HG02642 (cell line): ENCODE results near the gene MRPL14.

Experiments
- ATAC-seq: cut with Tn5 transposase; IDR thresholded peaks from one replicate; pipeline ENCODE4 v1.9.1; 2021; ENCODE audit warnings: mild to moderate bottlenecking; ENCODE audit not compliant: unreplicated experiment, poor library complexity

MRPL14 gene

DNA sequence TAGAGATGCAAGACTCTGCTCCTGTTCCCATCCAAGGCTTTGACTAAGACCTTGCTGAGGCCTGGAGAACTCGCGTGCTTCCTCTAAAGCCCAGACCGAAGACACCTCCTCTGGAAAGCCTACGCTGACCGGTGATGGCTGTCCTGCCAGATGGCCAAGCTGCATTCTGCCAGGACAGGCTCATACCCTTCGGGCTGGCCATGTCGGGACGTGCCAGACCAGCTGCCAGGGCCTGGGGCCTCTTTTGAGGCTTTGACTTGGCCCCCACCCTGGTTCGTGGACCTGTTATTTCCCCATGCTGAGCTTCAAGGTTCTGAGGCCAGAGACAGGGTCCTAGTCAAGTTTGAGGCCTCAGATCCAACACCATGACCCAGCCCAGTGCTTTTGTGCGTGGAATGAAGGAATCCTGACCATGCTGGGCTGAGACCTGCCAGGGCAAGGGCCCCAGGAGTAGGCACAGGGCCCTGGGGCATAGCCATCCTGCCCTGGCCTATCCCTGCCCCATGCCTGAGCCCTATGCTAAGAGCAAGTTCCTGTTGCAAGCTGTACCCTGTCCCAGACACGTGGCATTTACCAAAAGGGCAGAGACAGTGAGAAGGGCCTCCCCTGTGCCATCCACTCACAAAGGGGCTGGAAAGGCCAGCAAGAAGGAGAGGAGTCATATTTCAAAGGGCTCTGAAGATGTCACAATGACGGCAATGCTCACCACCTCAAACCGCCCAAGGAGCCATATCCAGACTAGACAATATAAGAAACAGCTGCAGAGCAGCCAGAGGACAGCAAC lies 42.8 kb downstream of the MRPL14 start:
- ATAC-seq, result no peak

DNA sequence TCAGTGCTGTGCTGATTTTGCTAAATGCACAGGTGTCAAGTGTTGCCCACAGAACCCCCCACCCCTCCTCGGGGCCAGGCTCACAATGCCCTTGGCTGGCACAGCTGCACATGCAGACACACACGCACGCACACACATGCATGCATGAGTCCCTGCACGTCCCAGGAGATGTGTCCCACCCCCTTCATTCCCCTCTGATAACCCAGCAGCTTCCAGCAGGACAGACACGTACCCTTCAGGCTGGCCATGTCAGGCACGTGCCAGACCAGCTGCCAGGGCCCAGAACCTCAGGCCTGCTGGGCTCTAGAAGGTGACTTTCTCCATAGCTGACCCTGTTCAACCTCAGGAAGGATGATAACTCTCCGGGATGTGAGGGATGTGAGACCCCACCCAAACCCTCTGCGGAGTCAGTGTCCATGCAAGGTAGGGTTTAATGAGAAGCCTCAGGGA lies 44.4 kb downstream of the MRPL14 start:
- no peak for ATAC-seq

DNA sequence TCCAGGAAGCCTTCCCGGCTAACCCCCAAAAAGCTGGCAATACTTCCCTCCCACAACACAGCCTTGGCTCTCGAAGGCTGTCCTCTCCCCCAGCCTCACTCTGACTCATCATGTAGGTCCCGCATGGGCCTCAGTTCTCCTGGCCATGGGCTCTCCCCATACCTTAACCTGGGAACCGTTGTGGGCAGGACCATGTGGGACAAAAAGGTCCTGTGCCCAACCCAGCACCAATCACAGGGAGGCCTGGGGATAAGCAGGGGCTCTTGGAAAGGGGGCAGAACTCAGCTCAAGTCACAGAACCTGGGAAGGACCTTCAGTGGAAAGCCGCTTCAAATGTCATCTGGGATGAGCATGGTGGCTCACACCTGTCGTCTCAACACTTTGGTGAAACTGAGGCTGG lies 45.5 kb downstream of the MRPL14 start:
- no peak for ATAC-seq

DNA sequence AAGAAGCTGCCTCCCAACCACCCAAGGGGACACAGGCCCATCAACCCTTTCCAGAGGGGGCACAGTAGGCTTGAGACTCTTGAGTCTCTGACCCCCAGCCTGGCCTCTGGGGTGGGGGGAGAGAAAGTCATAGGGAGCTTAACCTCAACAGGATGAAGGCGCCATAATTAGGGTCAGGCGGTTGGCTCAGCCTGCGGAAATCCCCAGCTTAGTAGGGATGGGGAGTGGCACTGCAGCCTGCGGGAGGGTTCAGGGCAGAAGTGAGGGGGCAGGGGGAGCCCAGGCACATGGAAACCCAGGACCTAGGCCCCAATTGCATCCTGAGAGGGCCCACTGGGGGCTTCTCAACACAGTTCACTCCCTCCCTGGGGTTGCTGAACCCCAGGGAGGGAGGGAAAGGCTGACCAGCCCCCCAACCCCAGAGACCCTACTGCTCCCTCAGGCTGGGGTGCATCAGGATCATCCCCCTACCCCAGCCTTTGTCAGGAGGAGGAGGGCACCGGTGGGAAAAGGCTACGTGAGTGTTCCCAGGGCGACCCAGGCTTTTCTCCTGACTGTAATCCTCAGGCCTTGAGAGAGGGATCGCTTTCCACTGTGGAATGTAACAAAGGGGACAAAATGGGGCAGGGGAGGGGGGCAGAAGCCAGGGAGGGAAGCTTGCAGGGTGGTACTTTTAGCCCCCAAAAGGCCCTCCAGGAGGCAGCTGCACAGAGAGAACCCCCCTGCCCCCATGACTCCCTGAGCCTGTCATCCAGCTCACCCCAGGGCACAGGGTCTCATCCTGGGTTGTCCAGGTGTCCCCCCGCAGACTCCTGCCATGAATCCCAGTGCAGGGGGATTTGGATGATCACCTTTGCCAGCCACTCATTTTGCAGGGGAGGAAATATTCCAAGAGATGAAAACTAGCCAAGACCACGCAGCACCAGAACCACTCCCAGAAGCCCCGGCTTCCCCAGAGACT lies 46.4 kb downstream of the MRPL14 start:
- no peak for ATAC-seq

DNA sequence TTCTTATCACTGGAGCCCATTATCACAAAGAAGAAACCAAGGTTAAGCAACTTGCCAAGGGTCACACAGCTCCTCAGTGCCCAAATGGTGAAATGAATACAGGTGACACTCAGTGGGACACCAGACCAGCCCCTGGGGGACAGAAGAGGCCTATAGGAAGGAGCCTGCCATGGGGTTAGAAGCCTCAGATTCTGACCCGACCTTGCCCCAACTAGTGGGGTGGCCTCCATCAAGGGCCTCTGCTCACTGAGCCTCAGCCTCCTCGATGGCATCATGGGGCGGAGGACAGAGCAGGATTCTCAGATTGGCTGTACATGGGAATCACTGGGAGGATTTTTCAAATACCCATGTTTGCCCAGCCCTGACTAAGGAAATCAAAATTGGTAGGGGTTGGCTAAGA lies 47.6 kb downstream of the MRPL14 start:
- no peak for ATAC-seq

DNA sequence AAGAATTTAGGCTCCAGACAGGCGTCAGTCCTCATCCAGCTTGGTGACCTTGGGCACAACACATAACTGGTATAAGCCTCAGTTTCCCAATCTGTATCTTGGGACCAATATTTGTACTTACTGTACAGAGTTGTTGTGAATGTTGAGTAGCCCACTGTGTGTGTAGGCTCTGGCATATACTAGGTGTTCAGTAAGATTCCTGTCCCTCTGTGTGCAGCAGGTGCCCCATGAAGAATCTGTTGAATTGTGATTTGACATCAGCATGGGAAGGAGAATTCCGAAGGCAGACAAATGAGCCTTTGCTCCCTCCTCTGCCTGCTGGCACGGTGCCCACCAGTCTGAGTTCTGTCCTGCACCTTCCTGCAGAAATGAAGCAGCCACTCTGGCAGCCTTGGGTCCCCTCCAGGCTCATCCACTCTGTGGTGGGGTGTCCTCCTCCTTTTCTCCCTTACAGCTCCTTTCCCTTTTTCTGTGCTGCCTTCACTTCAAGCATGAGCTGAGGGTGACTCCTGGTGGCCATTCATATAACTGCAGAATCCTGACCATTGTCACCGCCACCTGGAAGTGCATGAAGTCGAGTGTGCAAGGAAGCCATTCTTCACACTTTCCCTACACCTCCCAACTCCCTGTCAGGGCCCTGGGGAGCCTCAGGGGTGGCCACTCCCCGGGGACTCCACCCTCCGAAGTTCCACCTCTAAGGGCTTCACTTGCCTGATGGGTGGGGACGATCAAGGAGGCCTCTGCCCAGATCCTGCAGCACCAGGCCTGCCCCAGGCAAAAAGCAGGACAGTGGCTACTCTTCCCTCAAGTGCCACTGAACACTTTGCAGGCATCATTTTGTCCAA lies 48.2 kb downstream of the MRPL14 start:
- ATAC-seq, result no peak

DNA sequence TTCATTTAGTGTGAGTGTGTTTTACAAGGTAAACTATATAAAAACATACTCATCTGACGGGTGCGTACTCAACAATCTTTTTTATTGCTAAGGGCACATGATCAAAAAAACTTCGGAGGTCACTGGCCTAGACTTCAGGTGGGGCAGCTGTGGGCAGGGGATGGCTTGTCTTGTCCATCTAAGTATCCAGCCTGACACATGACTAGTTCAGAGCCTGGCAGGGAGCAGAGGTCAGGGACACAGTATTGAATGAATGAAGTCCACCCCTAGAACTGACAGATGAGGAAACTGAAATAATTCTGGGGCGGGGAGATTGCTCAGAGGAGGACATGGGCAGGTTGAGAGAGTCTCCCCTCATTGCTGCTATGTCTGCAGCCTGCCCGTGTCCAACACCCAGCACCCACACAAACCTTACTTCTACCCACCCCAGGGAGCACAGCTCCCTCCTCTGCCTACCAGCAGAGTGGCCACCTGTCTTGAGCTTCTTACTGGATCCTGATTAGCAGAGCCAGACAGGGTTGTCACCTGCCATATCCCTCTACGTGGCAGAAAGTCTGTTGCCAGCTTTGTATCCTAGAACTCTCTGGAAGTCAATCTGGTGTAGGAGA lies 48.9 kb downstream of the MRPL14 start:
- ATAC-seq, result no peak

DNA sequence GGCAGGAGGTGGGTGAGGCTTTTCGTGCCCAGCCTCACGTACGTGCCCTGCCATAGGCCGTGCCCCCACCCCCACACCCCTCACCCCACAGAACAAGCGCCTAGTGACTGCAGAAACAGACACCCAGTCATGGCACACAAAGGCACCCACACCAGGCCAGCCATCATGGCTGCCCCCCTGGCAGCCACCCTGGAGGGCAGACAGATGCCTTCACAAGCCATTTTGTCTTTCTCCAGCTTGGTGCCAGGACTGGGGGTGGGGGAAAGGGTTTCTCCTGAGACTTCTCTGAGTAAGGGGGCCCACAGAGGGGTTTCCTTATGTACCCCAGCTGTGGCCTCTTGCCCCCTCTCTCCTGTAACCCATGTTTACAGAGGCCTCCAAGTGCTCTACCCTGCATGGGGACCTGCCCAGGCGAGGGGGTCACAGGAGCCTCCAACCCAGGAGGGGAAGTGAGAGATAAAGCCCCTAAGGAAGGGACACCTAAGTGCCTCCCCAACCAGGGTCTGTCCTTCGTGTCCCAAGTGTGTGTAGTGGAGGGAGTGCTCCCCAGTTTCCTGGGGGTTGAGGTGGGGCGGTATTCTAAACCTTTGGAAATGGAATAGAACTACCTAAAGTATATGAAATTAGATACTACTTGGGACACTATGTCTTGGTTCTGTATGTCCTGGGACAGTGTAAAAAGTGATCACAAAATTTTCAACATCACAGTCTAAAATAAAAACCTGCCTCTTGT lies 49.9 kb downstream of the MRPL14 start:
- no peak for ATAC-seq

DNA sequence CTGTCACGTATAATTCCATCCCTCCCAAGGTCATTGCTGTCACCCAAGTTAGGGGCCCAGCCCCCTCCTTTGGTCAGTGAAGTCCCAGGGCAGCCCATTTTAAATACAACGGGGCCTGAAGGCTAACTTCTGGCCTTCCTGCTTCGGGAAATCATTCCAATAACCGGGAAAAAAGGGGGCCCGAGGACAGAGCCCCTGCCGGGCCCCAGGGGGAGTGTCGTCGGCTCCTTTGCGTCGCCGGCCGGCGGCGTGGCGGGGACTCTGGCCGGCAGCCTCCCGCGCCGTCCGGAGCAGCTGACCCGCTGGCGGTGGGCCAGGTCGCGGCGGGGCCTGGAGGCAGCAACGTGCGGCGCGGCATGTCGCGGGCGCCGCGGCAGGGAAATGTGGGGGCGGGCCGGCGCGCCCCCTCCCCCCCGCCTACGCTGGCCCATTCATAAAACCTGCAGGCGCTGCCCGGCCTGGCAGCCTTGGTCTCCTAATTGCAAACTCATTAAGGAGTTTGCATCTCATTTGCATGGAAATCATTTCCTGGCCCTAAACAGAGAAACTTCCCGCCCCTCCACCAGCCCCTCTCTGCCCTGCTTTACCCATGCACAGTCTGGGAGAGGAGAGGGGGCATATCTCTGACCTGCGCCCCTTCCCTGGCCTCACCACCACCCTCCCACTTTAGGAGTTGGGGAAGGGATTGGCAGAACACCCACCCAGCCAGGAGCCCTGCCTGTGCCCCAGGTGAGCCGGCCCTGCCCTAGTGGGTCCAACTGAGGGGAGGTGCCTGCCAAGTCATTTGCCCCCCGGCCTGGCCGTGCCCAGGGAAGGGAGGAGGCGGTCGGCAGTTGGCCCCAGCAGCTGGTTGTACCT lies 50.7 kb downstream of the MRPL14 start:
- no peak for ATAC-seq

DNA sequence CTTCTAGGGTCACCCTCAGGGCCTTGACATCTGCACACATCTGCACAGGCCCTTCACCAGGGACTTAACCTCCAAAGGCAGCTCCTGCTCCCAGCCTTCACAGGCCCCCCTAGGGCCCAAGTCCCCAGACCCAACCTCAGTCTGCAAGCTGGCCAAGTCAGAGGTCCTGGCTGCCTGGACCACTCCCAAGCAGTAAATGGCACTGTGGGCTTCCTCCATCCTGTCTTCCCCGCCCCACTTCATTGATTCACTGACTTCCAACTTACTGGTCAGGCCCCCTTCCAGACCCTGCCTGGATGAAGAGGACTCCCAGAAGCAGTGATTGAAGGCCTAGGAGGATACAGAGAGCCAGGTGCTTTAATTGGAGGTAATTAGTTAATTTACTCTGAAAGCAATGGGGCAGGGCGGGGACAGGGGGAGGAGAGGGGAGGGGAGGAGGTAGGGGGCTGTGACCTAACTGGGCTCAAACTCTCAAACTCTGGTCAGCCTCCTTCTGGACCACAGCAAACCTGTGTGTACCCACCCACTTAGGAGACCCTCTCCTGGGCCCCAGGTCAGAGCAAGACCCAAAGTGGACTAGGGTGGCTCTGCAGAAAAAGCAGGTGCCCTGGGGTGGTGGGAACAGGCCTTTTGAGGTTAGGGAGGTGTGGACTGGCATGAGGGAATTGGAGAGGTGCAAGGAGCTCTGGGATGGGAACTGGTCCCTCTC lies 51.5 kb downstream of the MRPL14 start:
- no peak for ATAC-seq

DNA sequence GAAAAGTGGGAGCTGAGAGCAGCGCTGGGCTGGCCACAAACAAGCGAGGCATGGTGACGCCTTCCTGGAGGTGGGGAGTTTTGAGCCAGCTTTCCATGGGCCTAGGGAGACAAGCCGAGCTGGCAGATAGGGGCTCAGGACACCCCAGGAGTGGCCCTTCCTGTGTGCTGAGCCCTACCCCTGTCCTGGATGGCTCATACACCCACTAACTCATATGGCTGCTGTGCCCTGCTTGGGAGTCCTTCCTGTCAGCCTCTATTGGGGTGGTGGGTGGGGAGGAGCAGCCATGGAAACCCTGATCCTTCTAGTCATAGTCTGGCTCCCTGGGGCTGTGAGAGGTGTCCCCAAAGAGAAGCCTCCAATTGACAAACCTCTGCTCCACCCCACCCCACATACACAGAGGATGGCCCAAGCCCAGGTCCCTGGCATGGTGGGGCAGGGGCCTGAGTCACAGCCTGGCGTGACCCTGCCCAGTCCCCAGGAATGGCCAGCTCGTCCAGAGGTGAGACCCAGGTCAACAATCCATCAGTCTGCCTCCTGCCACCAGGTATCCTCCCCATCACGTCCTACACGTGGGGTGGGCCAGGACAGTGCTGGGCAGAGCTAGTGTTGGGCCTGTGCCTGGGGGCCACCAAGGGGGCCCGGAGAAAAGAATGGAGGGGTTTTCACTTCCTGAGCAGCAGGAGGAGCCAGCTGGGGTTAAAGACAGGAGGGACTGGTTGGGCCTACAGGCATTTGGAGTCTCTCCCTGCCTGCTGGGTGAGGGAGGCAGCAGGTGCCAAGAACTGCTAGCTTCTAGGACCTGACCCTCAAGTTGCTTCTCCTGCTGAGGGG lies 52.2 kb downstream of the MRPL14 start:
- ATAC-seq, result no peak

DNA sequence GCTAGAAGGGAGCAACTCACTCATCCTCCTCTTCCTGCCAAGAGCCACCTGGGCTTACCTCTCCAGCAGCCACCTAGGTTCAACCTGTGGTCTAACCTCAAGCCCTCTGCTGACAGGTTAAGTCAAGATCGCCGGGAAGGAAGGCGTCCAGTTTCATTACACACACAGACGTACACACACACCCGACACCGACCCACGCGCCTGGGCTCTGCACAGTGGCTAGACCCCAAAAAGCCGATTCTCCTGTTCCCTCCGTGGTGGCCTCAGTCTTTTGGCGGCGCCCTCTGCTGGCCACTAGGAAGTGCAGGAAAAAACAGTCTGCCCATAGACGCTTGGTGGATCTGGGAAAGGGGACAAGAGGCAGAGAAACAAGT lies 52.8 kb downstream of the MRPL14 start:
- ATAC-seq, result no peak

DNA sequence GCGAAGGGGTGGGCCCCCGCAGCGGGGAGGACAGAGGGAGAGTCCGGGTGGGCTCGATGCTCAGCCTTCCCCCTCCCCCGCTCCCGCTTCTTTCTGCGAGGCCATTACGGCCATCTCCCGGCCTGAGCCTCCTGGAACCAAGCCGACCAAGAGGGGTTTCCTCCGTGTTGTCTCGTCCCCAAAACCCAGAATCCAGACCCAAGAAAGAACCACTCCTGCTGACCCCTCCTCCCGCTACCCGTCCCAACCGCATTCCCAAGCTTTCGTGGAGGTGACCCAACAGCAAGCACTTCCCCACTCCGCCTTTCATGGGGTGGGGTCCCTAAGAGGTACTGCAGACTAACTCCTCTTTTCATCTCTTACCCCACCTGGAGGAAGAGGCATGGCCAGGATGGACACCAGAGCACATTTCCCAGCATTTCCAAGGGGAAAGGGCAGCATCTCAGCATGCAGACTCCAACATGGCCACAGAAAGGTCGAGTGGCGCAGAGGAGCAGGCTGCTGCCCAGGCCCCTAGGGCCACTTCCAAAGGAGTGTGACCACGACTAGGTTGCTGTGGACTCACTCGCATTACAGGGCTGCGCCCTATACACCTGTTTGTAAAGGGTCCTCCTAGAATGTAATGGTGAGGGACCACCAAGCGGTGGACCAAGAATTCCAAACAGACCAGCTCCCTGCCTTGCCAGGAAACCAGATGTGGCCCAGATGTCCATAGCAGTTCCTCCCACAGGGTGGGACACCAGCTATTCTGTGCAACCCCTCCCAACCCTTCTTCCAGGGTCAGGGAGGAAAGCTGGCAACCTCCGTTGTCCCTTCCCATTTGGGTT lies 53.4 kb downstream of the MRPL14 start:
- ATAC-seq, result peak; percentile 7

DNA sequence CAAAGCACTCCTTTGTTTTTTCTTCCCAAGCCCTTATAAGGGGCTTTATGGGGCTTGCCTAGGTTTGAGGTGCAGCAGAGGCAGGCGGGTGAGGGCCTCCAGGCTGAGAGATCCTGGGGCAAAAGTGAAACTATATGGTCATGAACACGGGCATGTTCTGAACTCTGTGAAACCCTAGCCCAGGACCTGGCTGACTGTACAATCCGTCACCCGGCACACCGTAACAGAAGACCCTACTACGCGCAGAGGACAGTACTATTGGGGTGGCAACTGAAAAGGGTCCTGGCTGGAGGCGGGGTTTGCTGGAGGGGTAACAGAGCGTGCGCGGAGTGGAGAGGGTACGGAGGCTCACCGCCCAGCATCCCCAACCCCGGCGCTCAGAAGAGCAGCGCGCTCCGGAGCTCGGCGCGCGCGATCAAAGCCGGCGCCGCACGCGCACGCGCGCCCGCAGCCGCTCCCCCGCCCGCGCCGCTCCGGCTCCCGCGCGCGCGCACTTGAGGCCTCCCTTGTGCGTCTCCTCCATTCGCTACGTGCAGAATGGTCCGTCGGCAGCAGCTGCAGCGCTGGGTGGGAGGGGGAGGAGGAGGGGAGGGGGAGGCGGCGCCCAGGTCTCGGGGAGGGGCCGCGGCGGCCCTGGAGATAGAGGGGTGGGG lies 54.2 kb downstream of the MRPL14 start:
- peak; percentile 52 for ATAC-seq

DNA sequence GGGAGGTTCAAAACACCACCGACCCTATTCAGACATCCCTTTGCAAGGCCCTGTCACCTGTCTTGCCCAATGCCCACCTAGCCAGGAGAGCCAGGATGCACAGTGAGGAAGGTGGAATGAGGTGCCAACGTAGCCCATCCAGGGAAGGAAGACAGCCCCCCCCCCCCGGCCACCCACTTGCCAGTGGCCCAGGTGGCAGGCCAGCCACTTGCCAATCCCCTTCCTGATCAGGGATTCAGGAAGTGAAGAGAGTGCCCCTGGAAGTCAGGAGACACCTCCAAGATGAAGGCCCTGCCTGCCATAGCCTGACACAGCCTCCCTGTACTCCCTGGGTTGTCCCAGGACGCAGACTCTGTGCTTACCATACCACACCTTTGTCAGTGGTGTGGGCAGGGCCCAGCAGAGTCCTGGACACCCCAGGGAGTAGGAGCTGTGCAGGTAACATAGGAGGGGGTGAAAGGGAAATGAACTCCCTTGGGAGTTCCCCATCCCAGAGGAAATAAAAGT lies 54.7 kb downstream of the MRPL14 start:
- peak; percentile 4 for ATAC-seq
